HEK293T (cell line): Measurements from ENCODE around the gene S1PR2.

Experiments
- BHLHE40 ChIP-seq: fragments of 450-650 bp; IDR thresholded peaks from 2 replicates; pipeline ENCODE4 v1.6.1; 2016; ENCODE audit warnings: mild to moderate bottlenecking, moderate library complexity, borderline replicate concordance
- ELF4 ChIP-seq: fragments of 450-650 bp; IDR thresholded peaks from 2 replicates; pipeline ENCODE4 v1.6.1; 2017; ENCODE audit warnings: antibody characterized with exemption
- HDGF ChIP-seq: fragments of 450-650 bp; IDR thresholded peaks from 2 replicates; pipeline ENCODE4 v1.6.1; 2017; ENCODE audit warnings: antibody characterized with exemption, borderline replicate concordance
- L3MBTL2 ChIP-seq: fragments of 450-650 bp; conservative IDR thresholded peaks from 2 replicates; pipeline ENCODE4 v1.6.1; 2016; ENCODE audit warnings: mild to moderate bottlenecking
- LEF1 ChIP-seq: fragments of 450-650 bp; IDR thresholded peaks from 2 replicates; pipeline ENCODE4 v1.6.1; 2017; ENCODE audit warnings: mild to moderate bottlenecking, borderline replicate concordance
- NFRKB ChIP-seq: fragments of 450-650 bp; IDR thresholded peaks from 2 replicates; pipeline ENCODE4 v1.6.1; 2016; ENCODE audit warnings: mild to moderate bottlenecking, moderate library complexity
- SP1 ChIP-seq: fragments of 450-650 bp; IDR thresholded peaks from 2 replicates; pipeline ENCODE4 v1.6.1; 2017
- TF ChIP-seq, protein P1 (sequence below): fragments of 450-650 bp; IDR thresholded peaks from 2 replicates; pipeline ENCODE4 v1.6.1; 2016

DNA sequence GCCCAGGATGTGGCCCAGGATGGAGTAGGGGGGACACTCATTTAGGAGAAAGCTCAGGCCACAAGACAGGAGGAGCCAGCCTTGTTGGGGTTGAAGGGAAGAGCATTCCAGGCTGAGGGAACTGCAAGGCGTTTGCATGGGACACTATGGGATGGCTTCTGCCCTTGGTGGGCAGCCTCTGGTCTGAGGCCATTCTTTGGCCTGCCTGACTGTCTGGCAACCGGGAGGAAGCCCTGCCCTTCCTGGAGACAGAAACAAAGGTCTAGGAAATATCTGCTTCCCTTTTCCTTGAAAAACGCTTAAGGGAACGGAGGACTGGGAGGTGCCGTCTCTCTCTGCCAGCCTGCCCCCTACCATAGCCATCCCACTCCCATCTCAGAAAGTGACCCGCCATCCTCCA, 36.9 kb upstream of the S1PR2 start:
- no peak for TF ChIP-seq ELF4
- TF ChIP-seq NFRKB = no peak
- TF ChIP-seq SP1 = no peak
- TF ChIP-seq, protein P1, sequence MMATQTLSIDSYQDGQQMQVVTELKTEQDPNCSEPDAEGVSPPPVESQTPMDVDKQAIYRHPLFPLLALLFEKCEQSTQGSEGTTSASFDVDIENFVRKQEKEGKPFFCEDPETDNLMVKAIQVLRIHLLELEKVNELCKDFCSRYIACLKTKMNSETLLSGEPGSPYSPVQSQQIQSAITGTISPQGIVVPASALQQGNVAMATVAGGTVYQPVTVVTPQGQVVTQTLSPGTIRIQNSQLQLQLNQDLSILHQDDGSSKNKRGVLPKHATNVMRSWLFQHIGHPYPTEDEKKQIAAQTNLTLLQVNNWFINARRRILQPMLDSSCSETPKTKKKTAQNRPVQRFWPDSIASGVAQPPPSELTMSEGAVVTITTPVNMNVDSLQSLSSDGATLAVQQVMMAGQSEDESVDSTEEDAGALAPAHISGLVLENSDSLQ = no peak
- TF ChIP-seq L3MBTL2 = no peak
- TF ChIP-seq BHLHE40 = no peak
- no peak for TF ChIP-seq HDGF
- TF ChIP-seq LEF1 = no peak
